ENCODE measurements around the gene AKT3. TPM values are rescaled to one million over a fixed set of nuclear protein-coding genes. Genes with fewer than 3 reads are reported as not detected.

Gene AKT3
- total and polyA plus RNA-seq, 2 of the 8 experiments (the other 6 are each of a cell fraction or from before 2014, with no cell fraction given): 6.0 to 36.4 TPM

DNA sequence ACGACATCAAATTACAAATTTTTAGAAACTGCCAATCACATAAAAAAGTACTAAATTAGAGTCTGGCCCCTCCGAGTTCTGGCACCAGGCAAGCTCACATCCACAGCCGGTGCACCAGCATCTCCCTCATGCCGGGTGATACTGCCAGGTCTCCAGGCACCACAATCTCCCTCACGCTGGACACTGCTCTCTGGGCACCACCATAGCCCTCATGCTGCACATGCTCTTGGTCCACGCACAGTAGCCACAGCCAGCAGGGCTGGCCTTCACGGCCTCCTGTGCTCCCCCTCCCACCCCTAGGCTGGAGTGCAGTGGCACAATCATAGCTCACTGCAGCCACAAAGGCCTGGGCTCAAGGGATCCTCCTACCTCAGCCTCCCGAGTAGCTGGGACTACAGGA, 65.5 kb downstream of the AKT3 start:
- Histone ChIP-seq H3K79me2 (ENCODE audit: control insufficient read depth in 1 of 2, insufficient read depth in 2 of 2, low read length in 2 of 2) (no peaks in the 10 kb centered on the region), H3K4me2 (ENCODE audit: insufficient read depth in 1 of 2, low read depth in 2 of 2, low read length in 2 of 2) (no peak overlapping the region), H2AK5ac (ENCODE audit: low read depth, low read length) (no peak overlapping the region), H3K14ac (ENCODE audit: insufficient read length) (no peak overlapping the region), H2BK5ac (ENCODE audit: low read depth, low read length) (no peak overlapping the region), H2AFZ (ENCODE audit: low read length) (no peak overlapping the region), H3K4ac (replicated peaks; ENCODE audit: insufficient read length, low read depth, low read length) (no peak overlapping the region), H2BK20ac (ENCODE audit: low read length) (no peak overlapping the region), H3K23ac (ENCODE audit: insufficient read length) (no peak overlapping the region), H3K9ac (replicated peaks in 1 of 4; ENCODE audit: extremely low read depth in 1 of 4, low read depth in 3 of 4, low read length in 3 of 4) (no peak overlapping the region), H3K23me2 (ENCODE audit: low read depth, low read length) (no peaks in the 10 kb centered on the region), H4K5ac (ENCODE audit: insufficient read length, low read depth, low read length) (no peak overlapping the region), H4K91ac (replicated peaks; ENCODE audit: insufficient read length, low read length) (no peak overlapping the region), H2BK120ac (replicated peaks; ENCODE audit: low read depth, low read length) (no peak overlapping the region), H2BK12ac (ENCODE audit: low read depth, low read length) (no peak overlapping the region), H3K9me3 (ENCODE audit: insufficient read depth in 2 of 2, low read depth in 1 of 2, low read length in 1 of 2) (no peaks in the 10 kb centered on the region), H3K27ac (ENCODE audit: low read depth, low read length) (no peak overlapping the region), H4K8ac (ENCODE audit: extremely low read depth, insufficient read depth, low read length) (peak overlapping the region; percentile 19; the same call in 1 of the 2 replicates), H3K36me3 (ENCODE audit: control insufficient read depth in 2 of 4, insufficient read depth in 4 of 4, low read length in 3 of 4) (no peaks in the 10 kb centered on the region), H3K4me3 (ENCODE audit: extremely low read depth in 1 of 4, insufficient read depth in 2 of 4, low read depth in 3 of 4, low read length in 4 of 4) (no peak overlapping the region), H3K4me1 (replicated peaks in 1 of 4; ENCODE audit: control insufficient read depth in 3 of 4, insufficient read depth in 4 of 4, low read length in 3 of 4) (no peaks in the 10 kb centered on the region), H4K20me1 (replicated peaks in 1 of 2; ENCODE audit: control insufficient read depth in 1 of 2, insufficient read depth in 2 of 2, low read length in 2 of 2) (no peaks in the 10 kb centered on the region), H3K27me3 (replicated peaks in 1 of 4; ENCODE audit: control insufficient read depth in 3 of 4, extremely low read depth in 1 of 4, insufficient read depth in 3 of 4, low read length in 3 of 4) (no peaks in the 10 kb centered on the region), H3K56ac (replicated peaks; ENCODE audit: insufficient read length, low read depth, low read length) (no peak overlapping the region), H2BK15ac (ENCODE audit: low read length) (no peak overlapping the region), H3K18ac (ENCODE audit: extremely low read depth, low read length) (no peak overlapping the region), H3K79me1 (ENCODE audit: low read depth, low read length) (peaks cover 2% of the 10 kb centered on the region; the same call in 1 of the 2 replicates)
- FAIRE-seq (no peak), DNase-seq (ENCODE audit: low read depth in 1 of 2, low spot score in 2 of 2) (no peak)
- WGBS, 2 experiments (ENCODE audit: extremely low coverage in 1 of 2, insufficient coverage in 1 of 2, insufficient read length in 1 of 2, insufficient replicate concordance in 2 of 2, low coverage in 1 of 2, low lambda C conversion rate in 2 of 2, missing lambda C conversion rate in 1 of 2): 90% methylated on average over 8 of the region's 8 CpGs; no CpG with 5 or more reads in 1 of the 2 experiments
- CTCF ChIA-PET (ENCODE audit: partially characterized antibody): interaction anchor here (0.9 to 1.1 kb wide), 2 partner anchors 8 to 11 kb away, joined by 3 read pairs; no protein-coding TSS in a partner anchor
- no peak for TF ChIP-seq SIRT6 (IDR thresholded peaks at IDR 0.05; ENCODE audit: low read length)
- TF ChIP-seq CREB1 (IDR thresholded peaks at IDR 0.05): no peak
- TF ChIP-seq EGR1 (IDR thresholded peaks at IDR 0.05; ENCODE audit: borderline replicate concordance, low read depth, low read length): no peak
- no peak for TF ChIP-seq CEBPB (IDR thresholded peaks at IDR 0.05; ENCODE audit: low read depth, low read length)
- TF ChIP-seq, protein P1, sequence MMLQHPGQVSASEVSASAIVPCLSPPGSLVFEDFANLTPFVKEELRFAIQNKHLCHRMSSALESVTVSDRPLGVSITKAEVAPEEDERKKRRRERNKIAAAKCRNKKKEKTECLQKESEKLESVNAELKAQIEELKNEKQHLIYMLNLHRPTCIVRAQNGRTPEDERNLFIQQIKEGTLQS (IDR thresholded peaks at IDR 0.05; ENCODE audit: insufficient read depth, low read depth, low read length): no peak
- POLR2A ChIA-PET (ENCODE audit: partially characterized antibody): interaction anchor here (1.6 kb wide), 1 partner anchor 8 kb away, joined by 5 read pairs; no protein-coding TSS in a partner anchor

All from H1 (cell line).